Fibroblast of villous mesenchyme (primary cell): ENCODE measurements around the gene LINC00305. TPM values are rescaled to one million over a fixed set of nuclear protein-coding genes. Genes with fewer than 3 reads are reported as not detected.

Experiments
- DNase-seq: peaks from one replicate; pipeline ENCODE4 v3.0.0-alpha.2; 2010; ENCODE audit warnings: low read depth
- H3K4me3 ChIP-seq: 2 replicates; pipeline ENCODE4 v1.5.1; 2011; ENCODE audit warnings: low read depth, mild to moderate bottlenecking, low read length
- total RNA-seq: library from RNA; depleted of rRNA; stranded (reverse); fragments of >200 nt; gene quantifications from 2 replicates; pipeline ENCODE4 v1.2.3, GENCODE V29; 2012
- TF ChIP-seq, protein P1 (sequence below): IDR thresholded peaks from 2 replicates; pipeline ENCODE4 v1.5.1; 2012; ENCODE audit warnings: low read depth, mild to moderate bottlenecking, low read length; ENCODE audit not compliant: insufficient read depth

Gene LINC00305
- total RNA-seq, 1 donor, result not detected

DNA sequence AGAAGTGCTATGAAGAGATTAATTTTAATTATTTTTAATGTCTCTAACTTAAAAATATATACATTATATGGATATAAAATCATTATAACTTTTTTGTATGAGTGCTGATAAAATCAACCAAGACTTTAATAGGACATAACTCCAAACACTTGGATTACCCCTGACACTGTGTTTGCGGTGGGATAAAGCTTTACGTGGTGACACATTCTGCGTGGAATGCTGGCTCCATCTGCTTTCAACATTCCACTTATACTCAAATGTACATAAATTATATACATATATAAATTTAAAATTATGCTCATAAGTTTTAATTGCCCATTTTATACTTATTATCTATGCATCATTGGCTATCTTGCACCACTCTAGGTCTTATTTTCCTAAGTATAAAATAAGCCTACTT is 30.5 kb downstream of the LINC00305 start:
- DNase-seq, result peak; percentile 10
- H3K4me3 ChIP-seq, result no peak overlapping the region
- TF ChIP-seq, protein P1, sequence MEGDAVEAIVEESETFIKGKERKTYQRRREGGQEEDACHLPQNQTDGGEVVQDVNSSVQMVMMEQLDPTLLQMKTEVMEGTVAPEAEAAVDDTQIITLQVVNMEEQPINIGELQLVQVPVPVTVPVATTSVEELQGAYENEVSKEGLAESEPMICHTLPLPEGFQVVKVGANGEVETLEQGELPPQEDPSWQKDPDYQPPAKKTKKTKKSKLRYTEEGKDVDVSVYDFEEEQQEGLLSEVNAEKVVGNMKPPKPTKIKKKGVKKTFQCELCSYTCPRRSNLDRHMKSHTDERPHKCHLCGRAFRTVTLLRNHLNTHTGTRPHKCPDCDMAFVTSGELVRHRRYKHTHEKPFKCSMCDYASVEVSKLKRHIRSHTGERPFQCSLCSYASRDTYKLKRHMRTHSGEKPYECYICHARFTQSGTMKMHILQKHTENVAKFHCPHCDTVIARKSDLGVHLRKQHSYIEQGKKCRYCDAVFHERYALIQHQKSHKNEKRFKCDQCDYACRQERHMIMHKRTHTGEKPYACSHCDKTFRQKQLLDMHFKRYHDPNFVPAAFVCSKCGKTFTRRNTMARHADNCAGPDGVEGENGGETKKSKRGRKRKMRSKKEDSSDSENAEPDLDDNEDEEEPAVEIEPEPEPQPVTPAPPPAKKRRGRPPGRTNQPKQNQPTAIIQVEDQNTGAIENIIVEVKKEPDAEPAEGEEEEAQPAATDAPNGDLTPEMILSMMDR, result no peak

DNA sequence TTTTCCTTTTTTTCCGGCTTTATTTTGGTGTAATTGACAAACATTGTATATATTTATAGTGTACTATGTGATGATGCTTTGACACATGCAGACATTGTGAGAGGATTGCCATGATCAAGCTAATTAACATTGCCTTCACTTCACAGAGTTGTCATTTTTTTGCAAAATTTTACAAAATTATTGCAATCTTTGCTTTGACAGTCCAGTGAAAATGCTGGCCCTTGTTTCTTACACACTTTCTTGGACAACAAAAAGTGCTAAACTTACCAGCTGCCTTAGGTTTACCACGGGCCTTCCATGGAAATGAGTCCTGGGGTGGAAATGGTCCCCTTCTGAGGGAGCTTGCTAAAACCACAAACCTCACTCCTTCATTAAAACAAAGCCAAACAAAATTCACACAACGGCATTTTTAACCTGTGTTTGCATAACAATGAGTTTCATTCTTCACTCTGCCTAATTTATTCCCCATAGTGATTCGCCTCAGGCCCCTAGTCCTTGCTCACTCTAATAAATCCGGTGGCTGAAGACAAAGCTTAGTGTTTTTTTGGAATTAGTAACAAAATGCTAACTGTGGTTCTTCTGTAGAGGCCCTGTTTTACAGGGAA is 32.2 kb downstream of the LINC00305 start:
- DNase-seq, result no peak
- TF ChIP-seq, protein P1, result no peak

DNA sequence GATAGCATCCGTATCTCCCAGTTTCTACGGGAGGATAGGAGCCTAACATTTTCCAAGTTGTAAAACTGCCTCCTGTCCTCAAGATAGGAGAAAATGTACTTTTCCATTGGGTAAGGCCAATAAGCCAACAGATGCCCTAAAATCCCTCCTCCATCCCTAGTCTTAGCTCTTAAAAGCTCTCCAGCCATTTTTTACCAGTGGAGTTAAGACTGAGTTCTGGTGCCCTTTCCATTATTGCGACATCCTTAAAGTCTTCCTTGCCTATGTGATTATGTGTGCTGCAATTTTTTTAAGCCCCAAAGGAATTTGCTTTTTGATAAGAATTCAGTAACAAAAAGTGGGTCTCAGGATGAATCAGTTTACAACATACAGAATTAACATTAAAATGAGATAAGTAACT is 33.0 kb downstream of the LINC00305 start:
- no peak overlapping the region for H3K4me3 ChIP-seq
- DNase-seq, result peak; percentile 70
- TF ChIP-seq, protein P1, result no peak

More for the DNA sequence above, 32.2 kb downstream of the LINC00305 start:
- no peak overlapping the region for H3K4me3 ChIP-seq

DNA sequence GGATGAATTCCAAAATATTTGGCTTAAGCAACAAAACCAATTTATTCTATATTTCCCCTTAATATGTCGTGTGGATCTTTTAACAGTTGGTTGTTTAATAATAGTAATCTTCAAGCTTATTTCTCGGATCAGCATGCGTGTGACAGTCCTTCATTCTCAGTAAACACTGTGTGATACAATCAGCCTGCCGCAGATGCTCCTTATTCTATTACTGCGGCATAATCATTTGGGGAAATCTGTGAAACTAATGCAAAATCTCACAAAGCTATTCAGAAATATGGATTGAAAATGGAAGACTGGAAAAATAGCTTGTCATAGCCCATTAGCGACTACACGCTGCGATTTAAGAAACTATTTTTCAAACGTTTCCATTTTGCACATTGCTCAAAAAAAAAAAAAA is 36.9 kb downstream of the LINC00305 start:
- DNase-seq, result no peak
- H3K4me3 ChIP-seq, result no peak overlapping the region
- TF ChIP-seq, protein P1, result no peak

DNA sequence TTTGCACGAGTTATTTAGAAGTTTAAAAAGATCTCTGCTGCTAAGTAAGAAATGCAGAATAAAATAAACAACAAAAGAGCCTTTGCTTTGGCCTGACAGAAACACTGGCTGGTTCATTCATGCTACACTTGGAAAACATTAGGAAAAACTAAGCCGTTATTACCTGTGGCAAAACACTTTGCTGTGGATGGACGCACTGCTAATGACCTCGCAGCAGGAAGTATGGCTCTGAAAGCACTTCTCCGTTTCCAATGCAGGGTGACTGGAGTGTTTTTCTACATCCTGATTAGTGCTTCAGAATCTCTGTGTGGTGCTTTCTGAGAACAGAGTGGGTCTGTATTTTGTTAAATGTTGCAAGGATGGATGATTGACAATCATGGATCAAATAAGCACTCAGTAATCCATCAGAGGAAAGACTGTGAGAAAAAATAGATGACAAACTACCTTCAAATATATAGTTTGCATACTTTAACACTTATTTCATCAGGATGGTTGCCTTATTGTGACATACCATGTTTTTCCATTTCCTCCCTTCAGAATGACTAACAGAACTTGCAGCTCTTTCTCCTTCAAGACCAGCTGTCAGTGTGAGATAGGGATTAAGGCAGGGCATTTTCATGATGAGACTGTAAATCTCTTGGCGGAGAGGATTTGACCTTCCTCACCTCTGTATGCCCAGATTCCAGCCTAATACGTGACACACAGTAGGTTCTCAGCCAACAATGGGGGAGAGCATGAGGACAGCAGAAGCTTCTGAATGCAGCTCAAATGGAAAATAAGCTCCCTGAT is 38.0 kb downstream of the LINC00305 start:
- TF ChIP-seq, protein P1, result no peak
- DNase-seq, result peak; percentile 55

DNA sequence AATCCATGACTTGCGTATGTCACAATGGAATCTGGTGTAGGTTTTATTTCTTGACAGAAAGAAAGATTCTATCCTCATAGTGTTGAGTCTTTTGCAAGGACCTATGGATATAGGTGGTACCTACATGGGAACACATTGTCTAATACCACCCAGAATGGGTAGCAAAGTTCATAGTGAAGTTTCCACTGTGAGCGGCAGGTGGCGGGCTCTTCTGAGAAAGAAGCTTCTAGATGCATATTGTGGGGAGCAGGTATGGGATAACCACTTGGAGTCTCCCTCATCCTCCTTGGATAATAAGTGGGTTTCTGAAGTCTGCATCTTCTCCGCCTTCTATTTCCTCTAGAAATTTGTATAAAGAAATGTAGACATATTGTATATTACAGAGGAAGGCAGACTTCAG is 44.9 kb downstream of the LINC00305 start:
- TF ChIP-seq, protein P1, result no peak
- DNase-seq, result no peak

More for the DNA sequence above, 38.0 kb downstream of the LINC00305 start:
- no peak overlapping the region for H3K4me3 ChIP-seq

More for the DNA sequence above, 44.9 kb downstream of the LINC00305 start:
- H3K4me3 ChIP-seq, result no peak overlapping the region
